Measurements from ENCODE around the gene TLCD3B.
"Not testable (repeated sequence)": the region's sequence is repeated elsewhere in the genome, so short reads cannot be mapped to it uniquely, and the experiment has no call there.

Gene TLCD3B

GRCh38 chr16:30022887-30023286 lies 8.2 kb downstream of the TLCD3B start, which contains the start of gene C16orf92:
Gene C16orf92, plus strand, starts transcription at chr16:30023198. Its CDS starts 143 bp downstream, at chr16:30023341.
- ChIA-PET POLR2A (interaction anchor here (0.6 kb wide), 1 partner anchor 172 kb away, joined by 5 read pairs; no protein-coding TSS in a partner anchor), CTCF (interaction anchor here (0.9 to 3.4 kb wide), 6 partner anchors 10 to 331 kb away, joined by 3 to 18 read pairs (median 4); partner anchors contain the start of genes TBX6 and TLCD3B)
- TF ChIP-seq, protein P1, sequence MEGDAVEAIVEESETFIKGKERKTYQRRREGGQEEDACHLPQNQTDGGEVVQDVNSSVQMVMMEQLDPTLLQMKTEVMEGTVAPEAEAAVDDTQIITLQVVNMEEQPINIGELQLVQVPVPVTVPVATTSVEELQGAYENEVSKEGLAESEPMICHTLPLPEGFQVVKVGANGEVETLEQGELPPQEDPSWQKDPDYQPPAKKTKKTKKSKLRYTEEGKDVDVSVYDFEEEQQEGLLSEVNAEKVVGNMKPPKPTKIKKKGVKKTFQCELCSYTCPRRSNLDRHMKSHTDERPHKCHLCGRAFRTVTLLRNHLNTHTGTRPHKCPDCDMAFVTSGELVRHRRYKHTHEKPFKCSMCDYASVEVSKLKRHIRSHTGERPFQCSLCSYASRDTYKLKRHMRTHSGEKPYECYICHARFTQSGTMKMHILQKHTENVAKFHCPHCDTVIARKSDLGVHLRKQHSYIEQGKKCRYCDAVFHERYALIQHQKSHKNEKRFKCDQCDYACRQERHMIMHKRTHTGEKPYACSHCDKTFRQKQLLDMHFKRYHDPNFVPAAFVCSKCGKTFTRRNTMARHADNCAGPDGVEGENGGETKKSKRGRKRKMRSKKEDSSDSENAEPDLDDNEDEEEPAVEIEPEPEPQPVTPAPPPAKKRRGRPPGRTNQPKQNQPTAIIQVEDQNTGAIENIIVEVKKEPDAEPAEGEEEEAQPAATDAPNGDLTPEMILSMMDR (IDR thresholded peaks at IDR 0.05; ENCODE audit: control extremely low read depth, extremely low read depth, low read depth, missing control alignments) = no peak
- no peak for DNase-seq (ENCODE audit: extremely low spot score)

GRCh38 chr16:30018731-30019158 lies 12.3 kb downstream of the TLCD3B start:
- CTCF ChIA-PET = interaction anchor here (0.9 to 2.1 kb wide), 4 partner anchors 13 to 170 kb away, joined by 3 to 14 read pairs (median 4); partner anchors contain the start of gene TLCD3B
- no peak for DNase-seq (ENCODE audit: extremely low spot score)
- POLR2A ChIA-PET = interaction anchor here (0.6 kb wide), 1 partner anchor 430 kb away, joined by 4 read pairs; no protein-coding TSS in a partner anchor
- TF ChIP-seq, protein P1 (IDR thresholded peaks at IDR 0.05; ENCODE audit: control extremely low read depth, extremely low read depth, low read depth, missing control alignments) = no peak

- ChIA-PET POLR2A (interaction anchor here (0.6 kb wide), 1 partner anchor 429 kb away, joined by 4 read pairs; no protein-coding TSS in a partner anchor), CTCF (interaction anchor here (1.4 to 2.1 kb wide), 3 partner anchors 14 to 170 kb away, joined by 3 to 14 read pairs (median 4); partner anchors contain the start of gene TLCD3B)
- not testable (repeated sequence) for DNase-seq (ENCODE audit: extremely low spot score)
Measured at GRCh38 chr16:30017937-30018336, 13.1 kb downstream of the TLCD3B start.

GRCh38 chr16:30017277-30017656 lies 13.8 kb downstream of the TLCD3B start:
- POLR2A ChIA-PET = no interaction called here
- TF ChIP-seq, protein P1 (IDR thresholded peaks at IDR 0.05; ENCODE audit: control extremely low read depth, extremely low read depth, low read depth, missing control alignments) = no peak
- CTCF ChIA-PET = interaction anchor here (1.0 to 2.1 kb wide), 2 partner anchors 14 to 42 kb away, joined by 4 to 11 read pairs; partner anchors contain the start of gene TLCD3B
- DNase-seq (ENCODE audit: extremely low spot score) = no peak

DNA sequence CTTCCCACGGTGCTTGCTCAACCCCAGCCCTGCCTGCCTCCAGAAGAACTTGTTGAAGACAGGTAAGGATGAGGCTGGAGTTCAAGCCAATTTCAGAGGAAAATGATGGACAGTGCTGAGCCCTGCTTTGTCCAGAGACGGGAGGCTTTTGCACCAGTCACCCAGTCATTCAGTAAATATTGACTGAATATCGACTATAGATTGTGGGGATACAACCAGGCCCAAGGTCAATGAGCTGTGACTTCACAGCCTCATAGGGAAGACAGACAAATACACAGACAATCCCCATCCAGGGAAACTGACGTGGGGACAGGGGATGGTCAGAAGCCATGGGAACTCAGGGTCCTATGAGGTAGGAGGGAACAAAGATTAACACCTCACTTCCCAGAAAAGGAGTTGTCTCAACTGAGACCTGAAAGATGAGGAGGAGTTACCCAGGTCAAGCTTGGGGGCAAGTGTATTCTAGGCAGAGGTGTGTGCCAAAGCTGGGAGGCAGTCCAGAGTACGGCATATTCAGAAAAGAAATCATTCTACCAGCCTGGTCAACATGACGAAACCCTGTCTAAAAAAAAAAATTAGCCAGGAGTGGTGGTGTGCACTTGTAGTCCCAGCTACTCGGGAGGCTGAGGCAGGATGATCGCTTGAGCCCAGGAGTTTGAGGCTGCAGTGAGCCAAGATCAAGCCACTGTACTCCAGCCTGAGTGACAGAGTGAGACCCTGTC lies 14.4 kb downstream of the TLCD3B start:
- no peak for DNase-seq (ENCODE audit: extremely low spot score)
- ChIA-PET POLR2A (no interaction called here), CTCF (interaction anchor here (1.0 to 2.1 kb wide), 2 partner anchors 15 to 41 kb away, joined by 4 to 11 read pairs; partner anchors contain the start of gene TLCD3B)

GRCh38 chr16:30015450-30015849 lies 15.6 kb downstream of the TLCD3B start:
- DNase-seq (ENCODE audit: extremely low spot score) = not testable (repeated sequence)
- POLR2A ChIA-PET = interaction anchor here (0.7 kb wide), 1 partner anchor 41 kb away, joined by 7 read pairs; no protein-coding TSS in a partner anchor
- CTCF ChIA-PET = interaction anchor here (1.1 to 2.6 kb wide), 2 partner anchors 11 to 17 kb away, joined by 3 to 9 read pairs; no protein-coding TSS in a partner anchor

More for the DNA sequence above, 14.4 kb downstream of the TLCD3B start:
- TF ChIP-seq, protein P1 (IDR thresholded peaks at IDR 0.05; ENCODE audit: control extremely low read depth, extremely low read depth, low read depth, missing control alignments) = no peak

DNA sequence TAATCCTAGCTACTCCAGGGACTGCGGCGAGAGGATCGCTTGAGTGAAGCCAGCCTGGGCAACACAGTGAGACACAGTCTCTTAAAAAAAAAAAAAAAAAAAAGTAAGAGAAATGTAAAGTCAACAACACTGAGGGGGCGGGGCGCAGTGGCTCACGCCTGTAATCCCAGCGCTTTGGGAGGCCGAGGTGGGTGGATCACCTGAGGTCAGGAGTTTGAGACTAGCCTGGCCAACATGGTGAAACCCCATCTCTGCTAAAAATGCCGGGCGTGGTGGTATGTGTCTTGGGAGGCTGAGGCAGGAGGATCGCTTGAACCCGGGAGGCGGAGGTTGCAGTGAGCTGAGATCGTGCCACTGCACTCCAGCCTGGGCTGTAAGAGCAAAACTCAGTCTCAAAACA lies 18.5 kb downstream of the TLCD3B start:
- DNase-seq (ENCODE audit: extremely low spot score); POLR2A ChIA-PET: not testable (repeated sequence)
- CTCF ChIA-PET = interaction anchor here (2.6 kb wide), 1 partner anchor 19 kb away, joined by 9 read pairs; no protein-coding TSS in a partner anchor
